GM12875 (cell line): ENCODE measurements around the gene DAP3.

Experiments used
- H3K4me3 ChIP-seq: one replicate; pipeline ENCODE4 v1.5.1; 2011; ENCODE audit warnings: low read depth, low read length, control low read depth
- TF ChIP-seq, protein P1 (sequence below): IDR thresholded peaks from 2 replicates; pipeline ENCODE4 v1.5.1; 2011; ENCODE audit warnings: low read depth, mild to moderate bottlenecking, control low read depth, inconsistent platforms, low read length, moderate library complexity, borderline replicate concordance; ENCODE audit not compliant: insufficient read depth

DAP3 gene

DNA sequence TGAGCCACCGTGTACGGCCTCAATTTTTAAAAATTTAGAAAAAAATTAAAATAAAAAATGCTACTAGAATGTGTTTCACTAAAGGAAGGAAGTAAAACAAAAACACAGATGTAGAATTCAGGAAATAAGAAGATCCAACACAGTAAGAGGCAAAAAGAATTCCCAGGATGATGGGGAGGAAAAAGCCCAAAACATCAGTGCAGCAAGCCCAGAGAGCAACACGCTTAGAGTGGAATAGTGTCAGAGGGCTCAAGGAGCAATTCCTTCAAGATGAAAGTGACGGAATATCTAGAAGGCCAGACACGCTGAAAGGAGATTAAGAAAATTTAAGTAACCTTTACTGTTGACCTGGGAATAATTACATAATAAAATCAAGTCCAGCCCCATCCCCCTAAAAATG, 80.4 kb downstream of the DAP3 start:
- no peak overlapping the region for H3K4me3 ChIP-seq
- TF ChIP-seq, protein P1, sequence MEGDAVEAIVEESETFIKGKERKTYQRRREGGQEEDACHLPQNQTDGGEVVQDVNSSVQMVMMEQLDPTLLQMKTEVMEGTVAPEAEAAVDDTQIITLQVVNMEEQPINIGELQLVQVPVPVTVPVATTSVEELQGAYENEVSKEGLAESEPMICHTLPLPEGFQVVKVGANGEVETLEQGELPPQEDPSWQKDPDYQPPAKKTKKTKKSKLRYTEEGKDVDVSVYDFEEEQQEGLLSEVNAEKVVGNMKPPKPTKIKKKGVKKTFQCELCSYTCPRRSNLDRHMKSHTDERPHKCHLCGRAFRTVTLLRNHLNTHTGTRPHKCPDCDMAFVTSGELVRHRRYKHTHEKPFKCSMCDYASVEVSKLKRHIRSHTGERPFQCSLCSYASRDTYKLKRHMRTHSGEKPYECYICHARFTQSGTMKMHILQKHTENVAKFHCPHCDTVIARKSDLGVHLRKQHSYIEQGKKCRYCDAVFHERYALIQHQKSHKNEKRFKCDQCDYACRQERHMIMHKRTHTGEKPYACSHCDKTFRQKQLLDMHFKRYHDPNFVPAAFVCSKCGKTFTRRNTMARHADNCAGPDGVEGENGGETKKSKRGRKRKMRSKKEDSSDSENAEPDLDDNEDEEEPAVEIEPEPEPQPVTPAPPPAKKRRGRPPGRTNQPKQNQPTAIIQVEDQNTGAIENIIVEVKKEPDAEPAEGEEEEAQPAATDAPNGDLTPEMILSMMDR, result no peak

DNA sequence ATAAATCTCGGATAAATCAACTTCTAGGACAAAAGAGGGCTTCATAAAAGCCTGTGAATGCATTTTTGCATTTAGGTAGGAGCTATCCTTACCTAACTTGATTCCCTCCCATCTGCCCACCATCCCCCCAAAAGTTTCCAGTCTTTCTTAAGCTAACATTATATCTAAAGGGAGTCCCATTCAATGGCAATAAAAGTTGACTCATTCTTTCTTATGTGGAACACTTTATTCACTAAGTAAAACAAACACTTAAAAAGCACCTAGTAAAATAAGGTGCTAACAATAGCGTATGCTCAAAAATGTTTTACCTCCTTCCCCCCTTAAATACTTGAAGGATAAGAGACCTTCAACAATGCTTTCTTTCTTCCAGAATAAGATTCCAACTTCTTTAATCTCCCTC, 84.3 kb downstream of the DAP3 start:
- no peak overlapping the region for H3K4me3 ChIP-seq
- TF ChIP-seq, protein P1, result no peak

DNA sequence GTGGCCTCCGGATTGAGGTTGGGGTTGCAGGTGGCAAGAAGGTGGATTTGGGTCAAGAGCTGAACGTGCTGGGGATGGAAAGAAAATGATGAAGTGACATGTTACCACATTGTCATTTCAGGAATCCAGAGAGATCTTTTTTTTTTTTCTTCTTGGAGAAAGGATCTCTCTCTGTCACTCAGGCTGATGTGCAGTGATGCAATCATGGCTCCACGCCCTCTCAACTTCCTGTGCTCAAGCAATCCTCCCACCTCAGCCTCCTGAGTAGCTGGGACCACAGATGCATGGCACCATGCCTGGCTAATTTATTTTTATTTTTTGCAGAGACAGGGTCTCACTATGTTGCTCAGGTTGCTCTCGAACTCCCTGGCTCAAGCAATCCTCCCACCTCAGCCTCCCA, 87.5 kb downstream of the DAP3 start:
- TF ChIP-seq, protein P1, result no peak
- H3K4me3 ChIP-seq, result no peak overlapping the region

DNA sequence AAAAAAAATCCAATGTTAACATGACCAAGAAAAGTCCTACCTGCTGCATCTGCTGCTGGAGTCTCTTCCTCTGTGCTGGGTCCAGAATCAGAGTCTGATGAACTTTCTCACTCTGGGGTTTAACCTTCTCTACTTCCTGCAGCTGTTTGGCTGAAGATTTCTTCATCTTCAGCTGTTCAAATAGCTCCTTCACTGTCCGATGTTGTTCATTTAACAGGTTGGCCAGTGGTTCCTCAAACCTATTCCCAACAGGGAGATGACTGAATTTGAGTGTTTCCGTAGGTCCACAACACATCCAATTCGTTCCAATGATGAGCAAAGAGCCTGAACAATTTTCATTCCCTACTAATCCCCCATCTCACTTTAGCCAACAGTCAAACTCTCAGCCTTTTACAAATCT, 88.7 kb downstream of the DAP3 start:
- H3K4me3 ChIP-seq, result no peak overlapping the region
- TF ChIP-seq, protein P1, result no peak
